LoVo (cell line): ENCODE measurements around the gene SYNC.

ENCODE experiments used
- DNase-seq: peaks from one replicate; pipeline ENCODE4 v3.0.0-alpha.2; 2016; ENCODE audit warnings: low spot score

The SYNC gene

DNA sequence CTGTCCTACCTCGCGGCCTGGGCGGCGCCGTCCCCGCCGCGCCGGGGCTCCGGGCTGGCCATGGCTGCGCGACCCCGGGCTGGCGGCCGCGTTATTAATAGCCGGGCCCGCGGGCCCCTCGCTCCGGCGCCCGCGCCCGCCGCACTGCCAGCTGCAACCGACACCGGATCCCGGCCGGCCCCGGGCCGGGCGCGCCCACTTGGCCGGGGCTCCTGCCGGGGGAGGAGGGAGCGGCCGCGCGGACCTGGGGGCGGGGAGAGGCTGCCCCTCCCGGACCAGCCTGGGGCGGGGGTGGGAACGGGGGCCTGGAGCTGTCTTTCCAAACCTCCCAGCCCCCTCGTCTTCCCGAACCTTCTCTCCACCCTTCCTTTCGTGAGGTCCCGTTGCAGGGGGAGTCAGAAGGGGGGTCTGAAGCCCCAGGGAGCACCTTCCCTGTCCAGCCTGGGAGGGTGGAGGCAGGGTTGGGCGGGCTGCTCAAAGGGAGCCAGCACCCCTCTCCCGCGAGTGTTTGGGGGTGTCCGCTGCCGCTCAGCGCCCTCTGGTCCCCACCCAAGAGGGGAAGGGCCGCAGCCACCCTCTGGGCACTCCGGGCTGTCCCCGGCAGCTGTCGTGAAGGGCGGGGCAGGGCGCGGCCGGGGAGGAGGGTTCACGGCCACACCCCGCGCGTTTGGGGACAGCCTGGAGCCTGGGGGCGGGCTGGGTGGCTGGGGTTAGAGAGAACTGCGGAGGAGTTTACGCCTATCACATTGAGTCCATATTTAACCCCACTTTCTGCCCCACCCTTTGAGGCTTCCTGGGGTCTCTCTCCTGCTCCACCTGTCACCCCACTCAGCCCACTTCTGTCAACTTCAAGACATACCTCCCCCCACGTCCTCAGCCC, at the start of gene SYNC:
TSS of gene SYNC (minus strand) at position 172 of the 880 bp plus-strand sequence. CDS start at position 62, 110 bp downstream.
- DNase-seq: peak; percentile 54

DNA sequence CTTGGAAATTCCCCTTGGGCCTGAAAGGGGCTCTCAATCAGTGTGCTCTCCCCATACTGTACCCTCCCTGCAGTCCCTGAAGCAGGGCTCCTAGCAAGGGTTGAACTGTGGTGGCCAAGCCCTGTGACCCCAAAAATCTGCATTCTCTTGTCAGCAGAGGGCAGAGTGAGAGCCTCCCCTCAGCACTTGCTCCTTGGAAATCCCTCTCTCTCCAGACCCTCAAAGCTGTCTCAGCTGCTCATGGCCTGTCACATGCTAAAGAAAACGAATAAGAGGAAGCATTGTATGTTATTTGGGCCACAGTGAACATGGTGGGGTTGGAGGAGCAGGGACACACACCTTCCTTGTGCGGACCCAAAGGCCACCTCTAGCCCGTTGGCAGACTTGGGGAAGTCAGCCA, 47.2 kb upstream of the SYNC start:
- no peak for DNase-seq

DNA sequence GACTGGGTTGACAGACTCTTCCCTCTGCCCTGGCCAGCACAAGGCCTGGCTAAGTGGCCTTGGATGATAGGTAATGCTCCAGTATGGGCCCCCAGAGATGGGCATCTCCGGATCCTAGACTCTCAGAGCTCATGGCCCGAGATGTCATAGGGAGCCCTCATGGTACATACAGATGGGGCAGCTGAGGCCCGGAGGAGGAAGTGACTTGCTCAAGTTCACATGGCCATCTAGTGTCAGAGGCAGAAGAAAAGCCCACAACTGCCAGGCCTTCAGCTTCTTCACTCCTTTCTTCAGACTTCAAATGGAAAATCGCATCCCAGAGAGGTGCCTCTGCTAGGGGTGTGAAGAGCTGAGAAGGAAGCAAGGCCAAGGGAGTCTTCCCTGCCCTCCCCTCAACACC, 46.8 kb upstream of the SYNC start:
- DNase-seq: no peak

DNA sequence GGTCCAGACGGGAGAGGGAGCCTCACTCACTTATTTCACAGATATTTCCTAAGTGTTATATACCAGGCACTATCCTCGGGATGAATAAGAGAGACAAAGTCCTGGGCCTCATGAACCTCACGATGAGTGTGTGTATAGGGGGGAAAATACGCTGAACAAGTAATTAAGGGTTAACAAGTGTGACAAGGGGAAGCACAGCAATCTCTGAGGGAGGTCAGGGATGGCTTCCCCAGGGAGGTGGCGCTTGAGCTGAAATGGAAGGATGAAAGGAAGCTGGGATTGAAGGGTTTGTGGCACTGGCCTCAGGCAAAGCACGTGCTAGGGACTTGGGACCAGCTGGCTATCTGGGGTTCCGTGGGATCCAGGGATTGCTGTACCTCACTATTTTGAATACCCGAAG, 46.4 kb upstream of the SYNC start:
- no peak for DNase-seq

GRCh38 chr1:32748348-32748747, 45.8 kb upstream of the SYNC start:
- no peak for DNase-seq

DNA sequence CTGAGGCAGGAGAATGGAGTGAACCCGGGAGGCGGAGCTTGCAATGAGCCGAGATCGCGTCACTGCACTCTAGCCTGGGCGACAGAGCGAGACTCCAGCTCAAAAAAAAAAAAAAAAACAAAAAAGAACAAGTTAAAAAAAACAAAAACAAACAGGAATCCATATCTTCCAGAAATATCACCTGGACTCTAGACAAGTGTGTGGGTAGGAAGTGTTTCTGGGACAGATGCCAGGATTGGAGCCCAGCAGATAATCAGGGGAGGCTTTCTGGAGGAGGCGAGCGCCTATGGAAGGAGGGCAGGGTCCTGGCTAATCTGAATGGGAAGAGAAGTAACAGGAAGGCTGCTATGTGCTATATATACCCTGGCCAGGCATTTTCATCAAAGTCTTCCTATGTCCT, 43.6 kb upstream of the SYNC start:
- no peak for DNase-seq

DNA sequence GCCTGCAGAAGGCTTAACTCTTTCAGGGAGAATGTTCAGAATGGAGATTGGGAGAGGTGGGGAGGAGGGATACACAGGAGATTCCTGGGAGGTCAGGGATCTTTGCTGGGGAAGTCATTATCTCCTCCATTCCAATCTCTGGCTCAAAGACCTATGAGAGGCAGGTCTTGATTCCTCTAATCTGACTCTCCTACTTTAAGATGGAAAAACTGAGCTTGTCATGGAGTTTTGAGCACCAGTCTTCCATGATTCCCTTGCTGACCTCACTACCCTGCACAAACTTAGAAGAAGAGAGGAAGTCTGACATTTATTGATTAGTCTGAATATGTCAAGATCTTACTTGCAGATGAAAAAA, 41.5 kb upstream of the SYNC start:
- no peak for DNase-seq

DNA sequence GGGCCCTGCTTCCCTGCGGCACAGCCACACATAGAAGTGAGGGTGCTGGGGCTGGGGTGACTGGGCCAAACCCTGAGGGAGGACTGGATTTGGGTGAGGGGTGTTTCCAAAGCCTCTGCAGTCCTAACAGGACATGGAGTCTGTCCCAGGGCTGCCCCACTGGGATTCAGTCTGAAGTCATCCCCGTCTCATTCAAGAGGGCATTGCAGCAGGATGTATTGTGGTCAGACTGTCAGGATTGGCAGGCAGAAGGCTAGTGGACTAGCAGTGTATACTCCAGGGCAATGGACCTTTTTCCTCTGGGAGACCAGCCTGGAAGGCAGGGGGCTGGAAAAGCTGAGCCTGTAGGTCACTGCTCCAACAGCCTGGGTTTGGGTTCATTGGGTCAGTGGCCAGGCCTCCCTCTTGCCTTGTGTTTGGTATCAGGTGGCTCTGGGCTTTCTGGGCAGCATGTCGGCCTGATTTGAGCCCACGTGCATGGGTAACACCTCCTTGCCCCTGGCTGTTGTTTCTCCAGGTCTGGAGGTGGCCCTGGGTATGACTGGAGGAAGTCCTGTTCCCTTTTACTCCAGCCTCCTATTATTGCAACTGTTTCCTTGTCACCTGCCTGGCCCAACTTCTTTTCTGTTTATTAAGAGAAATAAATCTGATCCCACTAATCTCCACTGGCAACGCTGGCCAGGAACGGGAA, 41.0 kb upstream of the SYNC start:
- no peak for DNase-seq

- peak; percentile 52 for DNase-seq
Measured at GRCh38 chr1:32742956-32743355, 40.4 kb upstream of the SYNC start.

DNA sequence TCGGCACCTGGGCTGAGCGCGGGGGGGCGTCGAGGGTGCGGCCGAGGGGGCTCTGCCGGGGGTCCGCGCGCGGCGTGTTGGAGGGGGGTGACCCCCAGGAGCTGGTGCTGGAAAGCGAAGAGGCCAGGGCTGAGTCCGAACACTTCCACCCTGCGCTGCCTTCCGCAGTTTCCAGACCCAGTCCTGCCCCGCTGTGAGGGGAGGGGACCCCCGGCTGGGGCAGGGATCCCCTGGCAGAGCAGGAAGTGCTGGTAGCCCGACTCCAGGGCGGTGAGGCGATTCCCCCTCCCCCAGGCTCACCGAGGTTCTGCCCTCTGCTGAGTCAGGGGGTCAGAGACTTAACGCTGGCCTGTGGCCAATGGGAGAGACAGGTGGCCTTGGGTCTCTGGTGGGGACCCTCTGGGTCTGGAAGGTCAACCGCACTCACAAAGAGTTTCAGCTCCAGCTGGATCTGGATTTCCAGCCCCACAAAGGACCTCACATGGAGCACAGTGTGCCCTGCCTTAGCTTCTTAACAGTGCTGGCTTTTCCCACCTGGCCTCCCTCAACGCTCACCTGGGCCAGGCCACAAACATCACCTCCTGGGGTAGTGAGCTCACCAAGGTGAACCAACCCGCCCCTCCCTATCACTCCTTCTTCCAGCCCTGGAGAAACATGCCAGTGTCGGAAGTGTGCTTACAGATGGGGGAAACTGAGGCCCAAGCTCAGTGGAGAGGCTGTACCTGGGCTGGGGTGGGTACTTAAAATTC, 39.8 kb upstream of the SYNC start:
- DNase-seq: peak; percentile 57

- peak; percentile 47 for DNase-seq
Measured at GRCh38 chr1:32741413-32742198, 39.0 kb upstream of the SYNC start.

DNA sequence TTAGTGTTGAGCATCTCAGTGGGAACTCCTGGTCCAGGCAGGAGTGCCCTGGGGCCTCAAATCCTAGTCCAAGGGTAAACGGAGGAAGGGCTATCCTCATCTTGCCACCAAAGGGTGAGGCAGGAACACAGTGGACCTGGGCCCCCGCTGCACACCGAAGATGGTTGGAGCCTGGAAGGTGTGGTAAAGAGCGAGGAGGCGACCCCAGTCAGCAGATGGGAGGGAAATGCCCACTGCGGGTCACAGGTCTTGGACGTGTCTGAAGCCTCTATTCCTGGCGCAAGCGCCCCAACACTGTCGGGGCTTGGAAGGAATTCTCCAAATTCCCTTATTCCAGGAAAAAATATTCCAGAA, 38.5 kb upstream of the SYNC start:
- no peak for DNase-seq

GRCh38 chr1:32736812-32737791, 34.5 kb upstream of the SYNC start:
- peak; percentile 70 for DNase-seq

DNA sequence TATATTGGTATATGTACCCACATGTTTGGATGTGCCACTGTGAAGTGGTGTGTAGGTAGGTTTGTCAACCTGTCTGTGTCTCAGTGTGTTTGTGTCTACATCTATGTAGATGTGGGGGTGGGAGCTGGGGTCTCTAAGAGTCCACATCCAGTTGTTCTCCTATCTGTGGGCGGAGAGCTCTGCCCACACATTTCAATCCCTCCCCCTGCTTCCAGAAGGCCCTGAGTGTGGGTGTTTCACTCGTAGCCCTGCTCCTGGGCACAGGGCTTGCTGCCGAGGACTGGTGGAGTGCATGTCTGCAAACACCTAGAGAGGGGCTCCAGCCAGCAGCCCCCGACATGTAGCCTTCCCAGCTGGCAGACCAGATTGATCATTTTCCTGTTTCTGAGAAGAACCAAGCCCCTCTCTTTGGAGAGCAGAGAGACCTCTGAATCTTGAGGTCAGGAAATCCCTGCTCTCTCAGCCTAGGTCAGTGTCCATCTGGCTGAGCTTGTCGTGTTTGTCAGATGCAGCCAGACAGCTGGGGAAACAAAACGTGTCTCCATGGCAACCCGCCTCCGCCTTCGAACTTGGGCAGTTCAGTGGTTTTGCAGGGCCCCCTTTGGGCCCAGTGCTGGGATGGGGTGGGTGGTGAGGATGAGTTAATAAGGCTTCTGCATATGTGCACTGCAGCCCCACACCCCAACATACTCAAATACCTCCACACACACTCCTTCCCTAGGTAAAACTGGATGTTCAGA, 31.2 kb upstream of the SYNC start:
- no peak for DNase-seq

DNA sequence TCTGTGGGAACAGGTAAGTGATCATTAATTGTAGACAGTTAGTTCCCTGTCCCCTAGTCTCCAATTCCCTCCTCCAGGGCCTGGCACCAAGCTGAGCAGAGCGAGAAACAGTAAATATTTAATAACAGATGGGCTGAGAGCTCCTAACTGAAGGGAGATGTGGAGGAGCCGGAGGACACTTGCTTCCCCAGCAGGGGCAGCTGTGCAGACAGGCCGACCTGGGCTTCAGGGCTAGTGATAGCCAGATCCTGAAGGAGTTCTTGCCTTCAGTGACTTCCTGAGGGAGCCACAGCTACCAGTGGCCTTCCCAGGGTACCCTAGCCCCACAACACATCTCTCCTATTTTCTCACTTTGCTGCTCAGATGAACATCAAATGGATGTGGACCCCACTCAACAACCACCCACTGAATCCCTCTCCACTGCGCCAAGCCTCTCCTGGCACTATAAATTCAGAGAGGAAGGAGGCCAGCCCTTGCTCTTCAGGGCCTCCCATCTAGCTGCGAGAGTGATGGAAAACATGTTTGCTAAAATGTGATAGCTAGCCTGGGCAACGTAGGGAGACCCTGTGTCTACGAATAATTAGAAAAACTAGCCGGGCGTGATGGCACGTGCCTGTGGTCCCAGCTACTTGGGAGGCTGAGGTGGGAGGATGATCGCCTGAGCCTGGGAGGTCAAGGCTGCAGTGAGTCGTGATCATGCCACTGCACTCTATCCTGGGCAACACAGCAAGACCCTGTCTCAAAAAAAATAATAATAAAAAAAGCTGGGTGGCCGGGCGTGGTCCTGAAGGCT, 26.9 kb upstream of the SYNC start:
- no peak for DNase-seq

DNA sequence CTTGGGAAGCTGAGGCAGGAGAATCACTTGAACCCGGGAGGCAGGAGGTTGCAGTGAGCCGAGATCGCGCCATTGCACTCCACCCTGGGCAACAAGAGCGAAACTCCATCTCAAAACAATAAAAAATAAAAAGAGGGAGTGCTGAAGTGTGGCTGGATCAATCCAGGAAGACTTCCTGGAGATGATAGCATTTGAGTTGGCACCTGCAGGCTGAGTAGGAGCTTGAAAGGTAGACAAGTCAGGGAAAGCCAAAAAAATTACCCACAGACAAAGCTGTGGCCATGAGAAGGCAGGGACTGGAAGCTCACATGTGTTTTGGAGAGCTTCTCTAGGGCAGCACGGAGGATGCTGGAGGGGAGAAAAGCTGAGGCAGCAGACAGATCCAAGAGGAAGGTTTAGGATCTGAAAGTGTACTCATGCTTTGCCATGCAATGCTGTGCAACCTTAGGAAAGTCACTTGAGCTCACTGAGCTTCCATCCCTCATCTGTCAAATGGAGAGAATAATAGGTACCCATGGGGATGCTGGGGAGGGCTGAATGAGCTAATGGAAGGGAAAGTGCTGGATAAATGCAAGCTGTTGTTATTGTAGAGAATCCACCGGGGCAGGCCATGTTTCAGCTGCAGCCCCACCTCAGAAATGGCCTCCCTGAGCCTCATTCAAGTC, 26.0 kb upstream of the SYNC start:
- no peak for DNase-seq

GRCh38 chr1:32727876-32728275, 25.3 kb upstream of the SYNC start:
- no peak for DNase-seq

GRCh38 chr1:32725615-32725982, 23.0 kb upstream of the SYNC start:
- no peak for DNase-seq
